Umbilical cord (tissue), 2 donors: Measurements from ENCODE around the gene SLC29A3. TPM values are rescaled to one million over a fixed set of nuclear protein-coding genes. Genes with fewer than 3 reads are reported as not detected.
"Not testable (repeated sequence)": the region's sequence is repeated elsewhere in the genome, so short reads cannot be mapped to it uniquely, and the experiment has no call there.

ENCODE experiments used
- DNase-seq: peaks from one replicate; pipeline ENCODE4 v3.0.0-alpha.2; 2015; ENCODE audit warnings: low spot score
- total RNA-seq: library from RNA; depleted of rRNA; stranded (reverse); fragments of >200 nt; gene quantifications from one replicate; pipeline ENCODE4 v1.2.3, GENCODE V29; 2014; ENCODE audit warnings: low replicate concordance; ENCODE audit not compliant: insufficient read depth

The SLC29A3 gene
- total RNA-seq, 1 donor from 2014 or later = 1.2 TPM

DNA sequence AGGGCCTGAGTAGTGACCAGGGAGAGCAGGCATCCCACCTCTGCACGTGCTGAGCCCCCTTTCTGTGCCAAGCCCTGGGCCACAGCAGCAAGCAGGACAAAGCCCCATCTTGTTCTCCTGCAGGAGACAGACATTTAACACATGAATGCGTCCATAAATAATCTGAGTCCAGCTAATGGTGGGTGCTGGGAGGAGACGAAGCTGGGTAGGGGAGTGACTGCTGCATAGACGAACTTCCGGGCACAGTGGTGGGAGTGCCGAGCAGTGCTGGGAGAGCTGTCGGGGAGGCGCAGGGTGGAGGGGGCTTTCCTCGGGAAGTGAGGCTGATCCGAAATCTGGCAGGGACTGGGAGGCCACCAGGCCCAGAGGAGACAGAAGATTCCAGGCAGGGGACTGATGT lies 35.2 kb upstream of the SLC29A3 start:
- DNase-seq = no peak

DNA sequence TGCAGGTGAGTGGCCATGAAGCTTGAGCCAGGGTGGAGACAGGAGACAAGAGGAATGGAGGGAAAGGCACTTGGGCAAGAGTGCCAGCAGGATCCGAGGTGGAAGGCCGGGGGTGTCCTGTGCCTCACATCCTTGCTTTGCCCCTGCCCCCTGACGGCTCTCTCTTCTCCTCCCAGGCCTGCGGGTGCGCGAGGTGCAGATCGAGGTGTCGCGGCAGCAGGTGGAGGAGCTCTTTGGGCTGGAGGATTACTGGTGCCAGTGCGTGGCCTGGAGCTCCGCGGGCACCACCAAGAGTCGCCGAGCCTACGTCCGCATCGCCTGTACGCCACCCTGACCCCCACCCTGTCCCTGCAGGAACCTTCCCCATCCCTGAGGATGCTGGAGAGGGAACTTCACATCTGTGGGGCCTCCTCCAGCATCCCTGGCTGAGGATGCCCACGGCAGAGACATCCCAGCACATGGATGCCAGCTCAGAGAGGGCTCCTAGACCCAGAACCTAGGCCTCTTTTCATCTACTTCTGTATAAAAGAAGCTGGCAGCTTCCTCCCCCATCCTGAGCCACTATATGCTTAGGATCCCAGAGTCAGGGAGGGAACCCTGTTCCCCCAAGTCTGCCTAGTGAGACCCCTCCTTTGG lies 34.4 kb upstream of the SLC29A3 start:
- DNase-seq = no peak

DNA sequence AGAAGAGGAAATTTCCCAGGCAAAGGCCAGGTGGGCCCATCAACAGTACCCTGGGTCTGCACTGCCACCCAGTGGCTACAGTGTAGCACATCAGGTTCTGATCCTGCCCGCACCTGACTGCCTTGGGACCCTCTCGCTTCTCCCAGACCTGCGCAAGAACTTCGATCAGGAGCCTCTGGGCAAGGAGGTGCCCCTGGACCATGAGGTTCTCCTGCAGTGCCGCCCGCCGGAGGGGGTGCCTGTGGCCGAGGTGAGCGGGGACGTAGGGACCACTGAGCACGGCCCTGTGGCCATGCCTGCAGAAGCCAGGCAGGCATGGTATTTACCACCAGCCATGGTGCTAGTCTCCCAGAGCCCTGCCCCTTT lies 33.9 kb upstream of the SLC29A3 start:
- peak; percentile 44 for DNase-seq

DNA sequence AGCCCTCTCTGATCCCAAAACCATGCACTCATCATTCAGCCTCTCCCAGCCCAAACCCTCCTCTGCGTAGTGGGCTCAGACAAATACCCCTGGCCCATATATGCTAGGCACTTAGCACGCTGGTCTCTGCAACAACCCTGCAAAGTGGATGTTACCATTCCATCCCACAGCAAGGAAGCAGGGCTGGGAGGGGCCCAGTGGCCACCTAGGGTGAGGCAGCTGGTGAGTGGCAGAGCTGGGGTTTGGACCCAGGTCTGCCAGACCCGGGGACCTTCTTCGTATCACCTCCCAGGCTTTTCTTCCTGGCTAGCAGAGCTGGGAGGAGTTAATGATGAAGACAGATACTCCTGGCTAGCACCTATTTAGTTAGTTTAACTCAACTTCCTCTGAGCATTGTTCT lies 33.1 kb upstream of the SLC29A3 start:
- DNase-seq = no peak

DNA sequence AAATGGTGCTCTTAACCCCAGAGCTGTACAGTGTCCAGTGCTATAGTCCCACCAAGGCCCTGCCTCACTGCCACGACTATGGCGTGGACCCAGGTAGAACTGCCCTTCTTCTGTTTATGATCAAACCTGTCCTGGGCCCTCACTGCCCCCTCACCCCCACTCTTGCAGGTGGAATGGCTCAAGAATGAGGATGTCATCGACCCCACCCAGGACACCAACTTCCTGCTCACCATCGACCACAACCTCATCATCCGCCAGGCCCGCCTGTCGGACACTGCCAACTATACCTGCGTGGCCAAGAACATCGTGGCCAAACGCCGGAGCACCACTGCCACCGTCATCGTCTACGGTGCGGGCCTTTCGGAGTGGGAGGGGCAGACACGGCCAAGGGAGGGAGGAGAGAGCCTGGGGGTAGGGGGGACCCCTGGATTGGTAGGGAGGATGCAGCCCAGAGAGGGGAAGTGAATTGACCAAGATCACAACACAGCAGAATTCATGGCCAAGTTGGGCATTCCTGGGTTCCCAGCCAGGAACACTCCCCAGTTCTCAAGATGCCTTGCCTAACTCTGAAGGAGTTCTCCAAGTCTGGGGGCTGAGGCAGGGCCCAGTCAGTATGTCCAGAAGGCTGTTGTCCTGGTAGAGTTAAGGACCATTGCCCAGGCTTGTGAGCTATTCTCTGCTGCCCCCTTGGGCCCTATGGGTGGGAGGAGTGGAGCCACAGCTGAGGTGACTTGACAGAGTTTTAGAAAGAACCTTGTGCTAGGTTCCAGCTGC lies 32.4 kb upstream of the SLC29A3 start:
- DNase-seq = no peak

DNA sequence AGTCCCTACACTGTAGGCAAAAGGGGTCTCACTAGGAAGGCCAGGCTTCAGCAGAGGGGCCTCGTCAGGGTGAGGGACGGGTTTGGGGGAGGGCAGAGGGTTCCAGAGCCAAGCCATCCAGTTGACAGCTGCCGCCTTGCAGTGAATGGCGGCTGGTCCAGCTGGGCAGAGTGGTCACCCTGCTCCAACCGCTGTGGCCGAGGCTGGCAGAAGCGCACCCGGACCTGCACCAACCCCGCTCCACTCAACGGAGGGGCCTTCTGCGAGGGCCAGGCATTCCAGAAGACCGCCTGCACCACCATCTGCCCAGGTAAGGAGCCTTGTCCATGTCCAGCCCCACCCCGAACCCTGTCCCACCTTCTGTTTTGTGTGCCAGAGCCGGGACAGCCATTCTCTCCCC lies 31.6 kb upstream of the SLC29A3 start:
- DNase-seq = no peak

DNA sequence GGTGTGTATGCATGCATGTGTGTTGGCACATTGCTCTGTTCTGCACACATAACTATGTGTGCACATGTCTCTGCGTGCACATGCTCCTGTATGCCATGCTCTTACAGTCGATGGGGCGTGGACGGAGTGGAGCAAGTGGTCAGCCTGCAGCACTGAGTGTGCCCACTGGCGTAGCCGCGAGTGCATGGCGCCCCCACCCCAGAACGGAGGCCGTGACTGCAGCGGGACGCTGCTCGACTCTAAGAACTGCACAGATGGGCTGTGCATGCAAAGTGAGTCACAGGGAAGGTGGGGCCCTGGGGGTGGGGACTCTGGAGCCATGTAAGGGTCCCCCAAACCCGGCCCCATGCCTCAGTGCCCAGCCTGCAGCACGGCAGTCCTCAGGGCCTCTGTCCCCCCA lies 30.6 kb upstream of the SLC29A3 start:
- DNase-seq = no peak

DNA sequence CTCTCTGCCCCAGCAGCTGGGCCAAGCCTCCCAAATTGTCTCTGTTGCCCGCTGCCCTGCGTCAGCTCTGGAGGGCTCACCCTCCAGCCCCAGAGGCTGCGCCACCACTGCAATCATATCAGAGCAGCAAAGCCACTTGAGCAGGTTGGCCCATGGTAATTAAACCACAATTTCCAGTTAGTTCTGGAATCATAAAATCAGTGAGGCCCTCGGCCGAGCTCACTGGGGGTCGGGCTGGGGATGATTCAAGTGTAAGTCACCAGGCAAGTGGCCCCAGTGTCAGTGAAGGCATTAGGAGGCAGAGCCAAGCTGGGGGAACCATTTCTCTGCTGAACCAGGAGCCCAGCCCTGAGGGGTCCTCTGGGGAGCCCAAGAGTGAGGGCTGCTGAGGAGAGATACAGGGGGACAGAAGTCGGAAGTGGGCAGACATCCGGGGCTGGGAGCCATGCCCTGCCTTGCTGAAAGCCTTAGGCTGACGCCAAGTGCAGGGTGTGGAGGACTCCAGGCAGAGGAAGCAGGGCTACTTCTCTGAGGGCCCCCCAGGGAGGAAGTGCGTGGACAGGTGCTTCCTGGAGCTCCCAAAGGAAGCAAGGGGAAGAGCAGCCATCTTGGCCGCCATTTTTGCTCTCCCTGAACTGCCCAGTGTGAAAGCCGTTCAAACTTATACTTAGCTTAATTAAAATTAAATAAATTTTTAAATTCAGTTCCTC lies 29.5 kb upstream of the SLC29A3 start:
- DNase-seq = no peak

DNA sequence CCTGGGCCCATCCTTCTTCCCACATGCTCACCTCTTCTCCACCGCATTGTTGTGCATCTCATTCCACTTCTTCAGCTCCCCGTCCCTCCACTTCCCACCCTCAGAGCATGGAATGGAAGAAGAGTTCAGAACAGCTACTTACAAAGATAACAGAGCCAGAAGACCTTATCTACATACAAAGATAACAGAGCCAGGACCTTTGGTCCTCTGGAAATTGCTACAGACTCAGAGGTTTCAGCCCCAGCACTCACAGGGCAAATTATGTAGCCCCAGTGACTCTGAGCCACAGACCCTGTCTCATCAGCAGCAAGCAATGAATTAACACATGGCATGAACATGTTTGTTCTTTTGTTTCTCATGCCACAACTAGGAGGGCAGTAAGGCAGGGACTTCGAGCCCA lies 28.7 kb upstream of the SLC29A3 start:
- no peak for DNase-seq

DNA sequence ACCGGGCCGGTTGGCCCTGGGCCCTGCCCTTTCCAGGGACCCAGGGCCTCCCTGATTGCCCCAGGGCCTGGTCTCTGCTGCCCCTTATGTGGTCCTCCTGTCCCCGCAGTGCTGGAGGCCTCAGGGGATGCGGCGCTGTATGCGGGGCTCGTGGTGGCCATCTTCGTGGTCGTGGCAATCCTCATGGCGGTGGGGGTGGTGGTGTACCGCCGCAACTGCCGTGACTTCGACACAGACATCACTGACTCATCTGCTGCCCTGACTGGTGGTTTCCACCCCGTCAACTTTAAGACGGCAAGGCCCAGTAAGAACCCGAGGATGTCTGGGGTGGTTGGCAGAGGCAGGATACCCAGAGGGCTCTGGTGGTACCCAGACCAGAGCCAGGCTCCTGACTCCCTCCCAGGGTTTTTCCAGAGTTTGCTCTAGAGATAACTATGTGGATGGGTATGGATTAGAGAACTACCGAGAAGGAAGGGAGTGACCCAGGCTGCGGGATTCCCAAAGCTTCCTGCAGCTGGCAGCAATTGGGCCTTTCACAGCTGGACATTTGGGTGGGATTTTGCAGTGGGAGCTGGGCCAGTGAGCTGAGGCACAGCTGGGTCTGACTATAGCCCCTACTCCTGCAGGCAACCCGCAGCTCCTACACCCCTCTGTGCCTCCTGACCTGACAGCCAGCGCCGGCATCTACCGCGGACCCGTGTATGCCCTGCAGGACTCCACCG lies 28.1 kb upstream of the SLC29A3 start:
- DNase-seq = no peak

DNA sequence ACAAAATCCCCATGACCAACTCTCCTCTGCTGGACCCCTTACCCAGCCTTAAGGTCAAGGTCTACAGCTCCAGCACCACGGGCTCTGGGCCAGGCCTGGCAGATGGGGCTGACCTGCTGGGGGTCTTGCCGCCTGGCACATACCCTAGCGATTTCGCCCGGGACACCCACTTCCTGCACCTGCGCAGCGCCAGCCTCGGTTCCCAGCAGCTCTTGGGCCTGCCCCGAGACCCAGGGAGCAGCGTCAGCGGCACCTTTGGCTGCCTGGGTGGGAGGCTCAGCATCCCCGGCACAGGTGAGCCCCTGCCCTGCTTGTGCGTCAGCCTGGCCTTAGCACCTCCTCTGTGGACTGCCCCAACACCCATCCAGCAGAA lies 27.5 kb upstream of the SLC29A3 start:
- no peak for DNase-seq

DNA sequence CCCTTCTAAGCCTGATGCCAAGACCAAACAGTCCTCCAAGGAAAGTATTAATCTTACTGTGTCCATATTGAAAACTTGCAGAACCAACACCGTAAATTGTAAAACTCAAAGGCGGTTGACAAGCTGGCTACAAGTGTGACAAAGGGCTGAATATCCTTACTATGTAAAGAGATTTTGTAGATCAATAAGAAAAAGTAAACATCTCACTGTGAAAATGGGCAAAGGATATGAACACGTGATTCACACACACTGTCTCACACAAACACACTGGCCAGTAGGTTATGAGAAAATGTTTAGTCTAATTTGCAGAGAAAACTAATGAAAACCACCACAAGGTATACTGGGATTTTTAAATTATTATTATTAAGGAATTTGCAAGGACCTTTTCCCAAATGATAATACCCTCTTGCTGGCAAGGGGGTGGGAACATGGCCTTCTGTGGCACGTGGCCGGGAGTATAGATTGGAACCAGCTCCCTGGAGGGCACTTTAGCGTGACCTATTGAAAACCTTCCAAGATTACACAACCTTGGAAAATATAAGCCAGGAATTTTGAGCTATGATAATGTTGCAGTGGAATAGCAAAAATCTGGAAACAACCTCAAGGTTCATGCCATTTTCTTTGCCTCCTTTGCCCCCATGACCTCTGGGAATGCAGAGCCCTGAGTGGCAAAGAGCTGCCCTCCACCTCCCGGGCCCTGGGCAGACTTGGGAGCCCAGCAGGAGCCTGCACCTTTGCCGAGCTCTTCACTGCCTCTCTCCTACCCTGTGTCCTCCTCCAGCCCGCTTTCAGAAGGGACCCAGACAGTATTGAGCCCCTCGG lies 26.2 kb upstream of the SLC29A3 start:
- DNase-seq = no peak

DNA sequence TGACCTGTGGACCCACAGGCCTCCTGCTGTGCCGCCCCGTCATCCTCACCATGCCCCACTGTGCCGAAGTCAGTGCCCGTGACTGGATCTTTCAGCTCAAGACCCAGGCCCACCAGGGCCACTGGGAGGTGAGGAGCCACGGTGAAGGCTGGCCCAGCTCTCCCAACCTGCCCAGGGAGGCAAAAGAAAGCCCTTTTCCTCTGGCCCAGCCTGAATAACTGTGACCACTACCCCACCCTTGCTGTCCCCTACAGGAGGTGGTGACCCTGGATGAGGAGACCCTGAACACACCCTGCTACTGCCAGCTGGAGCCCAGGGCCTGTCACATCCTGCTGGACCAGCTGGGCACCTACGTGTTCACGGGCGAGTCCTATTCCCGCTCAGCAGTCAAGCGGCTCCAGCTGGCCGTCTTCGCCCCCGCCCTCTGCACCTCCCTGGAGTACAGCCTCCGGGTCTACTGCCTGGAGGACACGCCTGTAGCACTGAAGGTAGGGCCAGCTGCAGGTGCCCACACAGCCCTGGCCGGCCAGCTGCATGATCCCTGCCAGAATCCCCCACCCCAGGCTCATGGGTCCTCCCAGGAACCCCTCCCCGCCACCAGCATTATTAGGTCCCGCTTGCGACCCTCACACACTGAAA lies 25.5 kb upstream of the SLC29A3 start:
- DNase-seq = no peak

DNA sequence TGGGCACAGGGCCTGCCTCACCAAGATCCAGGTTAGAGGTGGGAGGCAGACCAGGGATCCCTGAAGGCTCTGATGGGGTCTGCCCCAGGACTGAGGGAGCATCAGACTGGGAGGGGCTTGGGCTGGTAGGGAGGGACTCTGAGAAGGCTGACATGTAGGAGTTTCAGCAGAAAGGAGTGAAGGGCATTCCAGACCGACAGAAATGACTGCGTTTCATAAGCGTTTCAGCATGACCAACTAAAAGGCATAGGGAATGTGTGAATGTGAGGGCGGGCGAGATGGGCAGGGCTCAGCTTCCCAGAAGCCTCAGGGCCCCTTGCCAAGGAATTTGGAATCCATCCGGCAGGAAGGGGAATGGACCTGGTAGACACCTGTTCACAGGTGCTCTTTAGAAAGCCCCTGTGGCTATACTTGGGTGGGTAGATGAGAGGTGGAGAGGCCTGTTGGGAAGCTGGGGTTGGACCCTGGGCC lies 24.9 kb upstream of the SLC29A3 start:
- DNase-seq = no peak

DNA sequence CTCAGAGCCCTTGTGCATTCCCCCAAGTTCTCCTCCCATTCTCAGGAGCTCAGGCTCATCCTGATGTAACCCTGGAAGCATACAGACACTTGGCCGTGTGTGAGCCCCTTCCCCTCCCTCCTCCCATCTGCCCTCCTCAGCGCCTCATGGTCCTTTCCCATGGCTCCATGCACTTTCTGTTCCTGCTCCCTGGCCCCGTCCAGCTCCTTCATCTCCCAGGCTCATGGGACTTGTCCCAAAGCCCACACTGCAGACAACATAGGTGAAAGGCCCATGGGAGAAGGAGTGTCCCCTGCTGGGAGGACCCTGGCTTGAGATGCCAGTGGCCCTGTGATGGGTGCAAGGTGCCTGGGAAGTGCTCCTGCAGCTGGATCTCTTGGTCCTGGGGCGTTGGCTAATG lies 24.2 kb upstream of the SLC29A3 start:
- no peak for DNase-seq

DNA sequence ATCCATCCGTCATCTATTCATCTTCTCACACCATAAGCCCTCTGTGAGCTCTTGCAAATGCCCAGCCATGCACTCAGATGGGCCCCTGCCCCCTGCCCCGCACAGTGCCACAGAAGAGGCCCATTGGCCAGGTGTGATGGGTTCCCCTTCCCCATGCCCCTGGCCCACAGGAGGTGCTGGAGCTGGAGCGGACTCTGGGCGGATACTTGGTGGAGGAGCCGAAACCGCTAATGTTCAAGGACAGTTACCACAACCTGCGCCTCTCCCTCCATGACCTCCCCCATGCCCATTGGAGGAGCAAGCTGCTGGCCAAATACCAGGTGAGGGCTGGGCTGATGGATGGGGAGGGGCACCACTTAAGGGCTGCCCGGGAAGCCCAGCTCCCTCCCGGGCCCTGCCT lies 23.4 kb upstream of the SLC29A3 start:
- no peak for DNase-seq

DNA sequence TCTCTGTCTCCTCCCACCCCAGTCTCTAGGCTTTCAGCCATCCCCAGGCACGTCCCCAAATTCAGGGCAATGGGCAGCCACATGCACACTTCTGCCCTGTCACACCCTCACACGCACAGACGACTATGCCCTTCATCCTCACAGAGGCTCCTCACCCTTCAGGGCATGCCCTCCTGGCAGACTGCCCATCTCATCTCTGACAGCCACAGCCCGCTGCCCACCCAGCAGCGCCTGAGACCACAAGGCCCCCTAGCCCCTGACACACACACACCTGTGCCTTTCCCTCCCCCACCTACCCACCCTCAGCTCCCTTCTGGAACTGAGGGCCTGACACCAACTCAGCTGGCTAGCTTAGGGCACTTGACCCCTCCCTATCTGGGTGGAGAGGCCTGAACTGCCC lies 23.0 kb upstream of the SLC29A3 start:
- no peak for DNase-seq

DNA sequence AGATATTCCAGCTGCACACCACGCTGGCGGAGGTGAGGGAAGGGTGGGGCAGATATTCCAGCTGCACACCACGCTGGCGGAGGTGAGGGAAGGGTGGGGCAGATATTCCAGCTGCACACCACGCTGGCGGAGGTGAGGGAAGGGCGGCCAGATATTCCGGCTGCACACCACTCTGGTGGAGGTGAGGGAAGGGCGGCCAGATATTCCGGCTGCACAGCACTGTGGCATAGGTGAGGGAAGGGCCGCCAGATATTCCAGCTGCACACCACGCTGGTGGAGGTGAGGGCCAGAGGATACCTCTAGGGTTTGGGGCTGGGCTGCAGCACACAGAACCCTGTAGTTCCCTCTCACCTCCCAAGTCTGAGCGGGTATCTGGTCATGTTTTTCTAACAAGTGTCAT lies 22.2 kb upstream of the SLC29A3 start:
- DNase-seq = not testable (repeated sequence)

DNA sequence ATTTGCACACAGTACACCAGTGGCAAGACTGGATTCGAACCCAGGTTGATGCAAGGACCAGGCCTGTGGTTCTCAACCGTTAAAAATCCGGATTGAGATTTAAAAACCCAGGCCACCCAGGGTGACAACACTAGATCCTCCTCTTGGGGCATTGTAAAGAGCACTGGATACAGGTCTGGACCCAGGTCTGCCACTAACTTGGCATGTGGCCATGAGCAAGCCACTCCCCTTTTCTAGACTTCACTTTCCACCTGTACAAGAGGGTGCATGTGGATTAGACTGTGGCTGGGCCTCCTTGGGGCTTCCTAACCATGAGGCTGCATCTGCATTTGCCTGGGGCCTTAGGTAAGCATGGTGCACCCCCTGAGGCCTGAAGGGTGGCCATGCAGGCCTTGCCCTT lies 21.7 kb upstream of the SLC29A3 start:
- no peak for DNase-seq

DNA sequence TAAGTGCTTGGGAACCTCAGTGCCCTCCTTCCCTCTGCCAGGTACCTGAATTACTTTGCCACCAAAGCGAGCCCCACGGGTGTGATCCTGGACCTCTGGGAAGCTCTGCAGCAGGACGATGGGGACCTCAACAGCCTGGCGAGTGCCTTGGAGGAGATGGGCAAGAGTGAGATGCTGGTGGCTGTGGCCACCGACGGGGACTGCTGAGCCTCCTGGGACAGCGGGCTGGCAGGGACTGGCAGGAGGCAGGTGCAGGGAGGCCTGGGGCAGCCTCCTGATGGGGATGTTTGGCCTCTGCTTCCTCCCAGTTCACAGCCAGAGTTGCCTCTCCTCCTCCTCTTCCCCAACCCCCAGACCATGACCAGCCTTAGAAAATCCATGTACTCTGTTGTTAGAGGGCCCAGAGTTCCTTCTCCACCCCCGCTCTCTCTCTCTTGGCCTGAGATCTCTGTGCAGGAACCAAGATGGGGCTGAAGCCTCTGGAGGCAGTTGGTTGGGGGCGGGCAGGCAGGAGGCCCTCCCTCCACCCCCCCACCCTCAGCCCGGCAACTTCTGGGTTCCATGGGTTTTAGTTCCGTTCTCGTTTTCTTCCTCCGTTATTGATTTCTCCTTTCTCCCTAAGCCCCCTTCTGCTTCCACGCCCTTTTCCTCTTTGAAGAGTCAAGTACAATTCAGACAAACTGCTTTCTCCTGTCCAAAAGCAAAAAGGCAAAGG lies 19.8 kb upstream of the SLC29A3 start:
- DNase-seq = no peak
